ENCODE data around the gene SELENOW.
"Not testable (repeated sequence)": the region's sequence is repeated elsewhere in the genome, so short reads cannot be mapped to it uniquely, and the experiment has no call there.

DNA sequence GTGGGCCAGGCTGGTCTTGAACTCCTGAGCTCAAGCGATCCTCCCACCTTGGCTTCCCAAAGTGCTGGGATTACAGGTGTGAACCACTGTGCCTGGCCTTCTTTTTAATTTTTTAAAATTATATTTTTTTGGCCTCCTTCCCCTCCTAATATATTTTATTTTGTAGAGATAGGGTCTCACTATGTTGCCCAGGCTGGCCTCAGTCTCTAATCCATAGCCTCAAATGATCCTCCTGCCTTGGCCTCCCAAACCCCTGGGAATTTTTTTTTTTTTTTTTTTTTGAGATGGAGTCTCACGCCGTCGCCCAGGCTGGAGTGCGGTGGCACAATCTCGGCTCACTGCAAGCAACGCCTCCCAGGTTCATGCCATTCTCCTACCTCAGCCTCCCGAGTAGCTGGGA is 37.8 kb downstream of the SELENOW start:
- TF ChIP-seq POLR2A (IDR thresholded peaks at IDR 0.05; ENCODE audit: low read depth); POLR2AphosphoS5 (IDR thresholded peaks at IDR 0.05): not testable (repeated sequence)
- TF ChIP-seq, protein P1, sequence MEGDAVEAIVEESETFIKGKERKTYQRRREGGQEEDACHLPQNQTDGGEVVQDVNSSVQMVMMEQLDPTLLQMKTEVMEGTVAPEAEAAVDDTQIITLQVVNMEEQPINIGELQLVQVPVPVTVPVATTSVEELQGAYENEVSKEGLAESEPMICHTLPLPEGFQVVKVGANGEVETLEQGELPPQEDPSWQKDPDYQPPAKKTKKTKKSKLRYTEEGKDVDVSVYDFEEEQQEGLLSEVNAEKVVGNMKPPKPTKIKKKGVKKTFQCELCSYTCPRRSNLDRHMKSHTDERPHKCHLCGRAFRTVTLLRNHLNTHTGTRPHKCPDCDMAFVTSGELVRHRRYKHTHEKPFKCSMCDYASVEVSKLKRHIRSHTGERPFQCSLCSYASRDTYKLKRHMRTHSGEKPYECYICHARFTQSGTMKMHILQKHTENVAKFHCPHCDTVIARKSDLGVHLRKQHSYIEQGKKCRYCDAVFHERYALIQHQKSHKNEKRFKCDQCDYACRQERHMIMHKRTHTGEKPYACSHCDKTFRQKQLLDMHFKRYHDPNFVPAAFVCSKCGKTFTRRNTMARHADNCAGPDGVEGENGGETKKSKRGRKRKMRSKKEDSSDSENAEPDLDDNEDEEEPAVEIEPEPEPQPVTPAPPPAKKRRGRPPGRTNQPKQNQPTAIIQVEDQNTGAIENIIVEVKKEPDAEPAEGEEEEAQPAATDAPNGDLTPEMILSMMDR (IDR thresholded peaks at IDR 0.05) = not testable (repeated sequence)

Data from esophagus muscularis mucosa (tissue), 3 donors.